Right atrium auricular region (tissue), 2 donors: ENCODE results near the gene SLC17A8. TPM values are rescaled to one million over a fixed set of nuclear protein-coding genes. Genes with fewer than 3 reads are reported as not detected.

Source experiments
- DNase-seq: peaks from one replicate; pipeline ENCODE4 v3.0.0-alpha.2; 2019; ENCODE audit warnings: low spot score
- H3K27ac ChIP-seq, 2 donors: fragments of 200-600 bp; sonication (generic); 1 replicate in 1 of 2; 2 replicates in 1 of 2; pipeline ENCODE4 v1.5.1; 2016 to 2019
- H3K27me3 ChIP-seq, 2 donors: fragments of 200-600 bp; sonication (generic); one replicate each; pipeline versions ENCODE4 v1.5.1 to v1.6.0; 2017 to 2019
- H3K36me3 ChIP-seq: fragments of 200-600 bp; sonication (generic); one replicate; pipeline ENCODE4 v1.5.1; 2016
- H3K4me1 ChIP-seq, 2 donors: fragments of 200-600 bp; sonication (generic); one replicate each; pipeline versions ENCODE4 v1.5.1 to v1.6.0; 2017 to 2019
- H3K4me3 ChIP-seq, 2 donors: fragments of 200-600 bp; sonication (generic); 1 replicate in 1 of 2; 2 replicates in 1 of 2; pipeline ENCODE4 v1.5.1; 2017 to 2019; ENCODE audit warnings: mild to moderate bottlenecking in 1 of 2, moderate library complexity in 1 of 2
- H3K9me3 ChIP-seq, 2 donors: fragments of 200-600 bp; sonication (generic); one replicate each; pipeline ENCODE4 v1.5.1; 2019
- CTCF ChIP-seq, 2 donors: fragments of 200-600 bp; sonication (generic); IDR thresholded peaks; one replicate each; pipeline ENCODE4 v1.5.1; 2019; ENCODE audit warnings: antibody characterized with exemption in 2 of 2
- total RNA-seq, 2 donors: library from RNA; depleted of rRNA; stranded (reverse); fragments of >200 nt; gene quantifications; one replicate each; pipeline ENCODE4 v1.1.0, GENCODE V29; 2016

SLC17A8 gene
- total RNA-seq, 2 donors from 2014 or later, result not detected

- Histone ChIP-seq H3K36me3 (no peaks in the 10 kb centered on the region), H3K4me3 (no peak overlapping the region), H3K4me1 (no peaks in the 10 kb centered on the region), H3K27ac (no peak overlapping the region), H3K27me3 (no peaks in the 10 kb centered on the region), H3K9me3 (no peaks in the 10 kb centered on the region)
- DNase-seq, result no peak
- TF ChIP-seq CTCF (IDR thresholded peaks at IDR 0.05), result no peak
Measured at GRCh38 chr12:100443434-100443833, 86.6 kb downstream of the SLC17A8 start.

- no peak for TF ChIP-seq CTCF (IDR thresholded peaks at IDR 0.05)
- Histone ChIP-seq H3K9me3 (no peaks in the 10 kb centered on the region), H3K4me1 (no peaks in the 10 kb centered on the region), H3K27me3 (no peaks in the 10 kb centered on the region), H3K27ac (no peak overlapping the region), H3K36me3 (no peaks in the 10 kb centered on the region), H3K4me3 (no peak overlapping the region)
- no peak for DNase-seq
Measured at GRCh38 chr12:100445081-100445481, 88.2 kb downstream of the SLC17A8 start.

DNA sequence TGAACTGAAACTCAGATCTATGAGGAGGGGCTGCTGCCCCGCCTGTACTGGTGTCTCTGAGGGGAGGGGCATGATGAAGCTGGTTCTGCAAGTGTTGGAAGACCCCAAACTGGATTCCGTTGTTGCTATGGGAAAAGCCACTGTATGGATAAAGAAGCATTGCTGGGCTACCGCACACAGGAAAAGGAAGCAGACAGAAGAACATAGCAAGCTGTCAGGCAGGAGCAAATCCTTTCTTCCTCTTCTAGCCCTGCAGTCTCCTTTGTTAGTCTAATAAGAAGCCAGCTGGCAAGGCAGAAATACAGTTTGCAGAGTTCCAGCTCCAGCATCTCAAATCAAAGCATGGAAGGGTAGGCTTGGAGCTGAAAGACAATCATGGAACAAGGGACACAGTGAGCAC, 90.5 kb downstream of the SLC17A8 start:
- Histone ChIP-seq H3K4me3 (no peak overlapping the region), H3K4me1 (no peaks in the 10 kb centered on the region), H3K27me3 (no peaks in the 10 kb centered on the region), H3K36me3 (no peaks in the 10 kb centered on the region), H3K27ac (no peak overlapping the region), H3K9me3 (no peaks in the 10 kb centered on the region)
- TF ChIP-seq CTCF (IDR thresholded peaks at IDR 0.05), result no peak
- DNase-seq, result no peak

- no peak overlapping the region for H3K4me3 ChIP-seq
- H3K36me3 ChIP-seq, result no peaks in the 10 kb centered on the region
- no peaks in the 10 kb centered on the region for H3K27me3 ChIP-seq
- H3K9me3 ChIP-seq, result no peaks in the 10 kb centered on the region
- DNase-seq, result no peak
- no peak overlapping the region for H3K27ac ChIP-seq
- TF ChIP-seq CTCF (IDR thresholded peaks at IDR 0.05), result no peak
- no peaks in the 10 kb centered on the region for H3K4me1 ChIP-seq
Measured at GRCh38 chr12:100448656-100449055, 91.8 kb downstream of the SLC17A8 start.

DNA sequence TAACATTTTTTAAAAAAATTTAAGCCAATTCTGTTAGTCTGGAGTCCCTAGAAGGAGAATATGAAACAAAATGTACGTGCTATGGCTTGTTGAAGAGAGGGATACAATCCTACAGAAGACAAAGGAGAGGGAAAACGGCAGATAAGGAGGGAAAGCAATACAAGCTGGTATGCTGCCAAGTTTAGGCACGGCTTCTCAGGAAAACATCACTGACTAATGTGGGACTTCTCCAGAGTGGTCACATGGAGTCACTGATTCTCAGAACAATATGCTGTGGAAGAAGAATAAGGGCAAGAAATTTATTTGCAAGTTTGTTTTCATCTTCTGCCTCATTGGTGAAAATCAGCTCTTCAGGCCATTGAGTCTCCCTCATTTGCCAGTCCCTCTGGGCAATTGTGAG, 93.9 kb downstream of the SLC17A8 start:
- DNase-seq, result no peak
- no peaks in the 10 kb centered on the region for H3K27me3 ChIP-seq
- no peaks in the 10 kb centered on the region for H3K9me3 ChIP-seq
- H3K27ac ChIP-seq, result no peak overlapping the region
- no peak overlapping the region for H3K4me3 ChIP-seq
- TF ChIP-seq CTCF (IDR thresholded peaks at IDR 0.05), result no peak
- H3K4me1 ChIP-seq, result no peaks in the 10 kb centered on the region
- no peaks in the 10 kb centered on the region for H3K36me3 ChIP-seq

- H3K27me3 ChIP-seq, result no peaks in the 10 kb centered on the region
- no peak for TF ChIP-seq CTCF (IDR thresholded peaks at IDR 0.05)
- no peaks in the 10 kb centered on the region for H3K36me3 ChIP-seq
- H3K4me1 ChIP-seq, result no peaks in the 10 kb centered on the region
- H3K9me3 ChIP-seq, result no peaks in the 10 kb centered on the region
- H3K27ac ChIP-seq, result no peak overlapping the region
- DNase-seq, result no peak
- no peak overlapping the region for H3K4me3 ChIP-seq
Measured at GRCh38 chr12:100453951-100454350, 97.1 kb downstream of the SLC17A8 start.
